Measurements from ENCODE around the gene RXRB.

RXRB gene

GRCh38 chr6:33211666-33212422 is 11.4 kb upstream of the RXRB start:
- no peak for DNase-seq (ENCODE audit: low read depth)

- DNase-seq (ENCODE audit: low read depth) = no peak
These were observed 10.7 kb upstream of the RXRB start for GRCh38 chr6:33211136-33211535.

- DNase-seq (ENCODE audit: low read depth) = no peak
These were observed 9.4 kb upstream of the RXRB start for GRCh38 chr6:33209856-33210255.

GRCh38 chr6:33208091-33208967 is 7.9 kb upstream of the RXRB start, which contains the start of gene RING1:
RING1 (plus strand) TSS chr6:33208500; CDS start chr6:33208823, 323 bp downstream.
- DNase-seq (ENCODE audit: low read depth) = peak; percentile 80

- DNase-seq (ENCODE audit: low read depth) = peak; percentile 62
These were observed 7.2 kb upstream of the RXRB start for GRCh38 chr6:33207552-33208090.

- peak; percentile 80 for DNase-seq (ENCODE audit: low read depth)
These were observed 6.5 kb upstream of the RXRB start for GRCh38 chr6:33206864-33207551.

GRCh38 chr6:33206027-33206863 is 5.8 kb upstream of the RXRB start:
- DNase-seq (ENCODE audit: low read depth) = peak; percentile 67

GRCh38 chr6:33205191-33206026 is 4.9 kb upstream of the RXRB start:
- peak; percentile 63 for DNase-seq (ENCODE audit: low read depth)

- peak; percentile 89 for DNase-seq (ENCODE audit: low read depth)
These were observed 4.1 kb upstream of the RXRB start, which contains the start of gene HSD17B8 for GRCh38 chr6:33204415-33205190. HSD17B8 (plus strand) TSS chr6:33204655; CDS start chr6:33204669, 14 bp downstream.

- no peak for DNase-seq (ENCODE audit: low read depth)
These were observed 3.6 kb upstream of the RXRB start for GRCh38 chr6:33204165-33204414.

GRCh38 chr6:33203443-33204164 is 3.1 kb upstream of the RXRB start:
- no peak for DNase-seq (ENCODE audit: low read depth)

GRCh38 chr6:33202799-33203198 is 2.3 kb upstream of the RXRB start:
- DNase-seq (ENCODE audit: low read depth) = no peak

GRCh38 chr6:33201935-33202334 is 1.5 kb upstream of the RXRB start:
- DNase-seq (ENCODE audit: low read depth) = no peak

GRCh38 chr6:33201147-33201545 is 681 bp upstream of the RXRB start:
- DNase-seq (ENCODE audit: low read depth) = no peak

- DNase-seq (ENCODE audit: low read depth) = peak; percentile 68
These were observed 712 bp downstream of the RXRB start for GRCh38 chr6:33199687-33200218.

- no peak for DNase-seq (ENCODE audit: low read depth)
These were observed 1.5 kb downstream of the RXRB start for GRCh38 chr6:33198853-33199436.

- DNase-seq (ENCODE audit: low read depth) = no peak
These were observed 2.2 kb downstream of the RXRB start for GRCh38 chr6:33198159-33198852.
